GM18907 (cell line): ENCODE measurements around the gene C17orf75.
A peak's percentile ranks its signal among the peaks of the same experiment; 100 is the strongest.
"Not testable (repeated sequence)": the region's sequence is repeated elsewhere in the genome, so short reads cannot be mapped to it uniquely, and the experiment has no call there.

Experiments
- ATAC-seq: cut with Tn5 transposase; IDR thresholded peaks from one replicate; pipeline ENCODE4 v1.9.1; 2021; ENCODE audit warnings: mild to moderate bottlenecking, moderate library complexity; ENCODE audit not compliant: unreplicated experiment

C17orf75 gene, protein sequence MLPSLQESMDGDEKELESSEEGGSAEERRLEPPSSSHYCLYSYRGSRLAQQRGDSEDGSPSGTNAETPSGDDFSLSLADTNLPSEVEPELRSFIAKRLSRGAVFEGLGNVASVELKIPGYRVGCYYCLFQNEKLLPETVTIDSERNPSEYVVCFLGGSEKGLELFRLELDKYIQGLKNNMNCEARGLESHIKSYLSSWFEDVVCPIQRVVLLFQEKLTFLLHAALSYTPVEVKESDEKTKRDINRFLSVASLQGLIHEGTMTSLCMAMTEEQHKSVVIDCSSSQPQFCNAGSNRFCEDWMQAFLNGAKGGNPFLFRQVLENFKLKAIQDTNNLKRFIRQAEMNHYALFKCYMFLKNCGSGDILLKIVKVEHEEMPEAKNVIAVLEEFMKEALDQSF

DNA sequence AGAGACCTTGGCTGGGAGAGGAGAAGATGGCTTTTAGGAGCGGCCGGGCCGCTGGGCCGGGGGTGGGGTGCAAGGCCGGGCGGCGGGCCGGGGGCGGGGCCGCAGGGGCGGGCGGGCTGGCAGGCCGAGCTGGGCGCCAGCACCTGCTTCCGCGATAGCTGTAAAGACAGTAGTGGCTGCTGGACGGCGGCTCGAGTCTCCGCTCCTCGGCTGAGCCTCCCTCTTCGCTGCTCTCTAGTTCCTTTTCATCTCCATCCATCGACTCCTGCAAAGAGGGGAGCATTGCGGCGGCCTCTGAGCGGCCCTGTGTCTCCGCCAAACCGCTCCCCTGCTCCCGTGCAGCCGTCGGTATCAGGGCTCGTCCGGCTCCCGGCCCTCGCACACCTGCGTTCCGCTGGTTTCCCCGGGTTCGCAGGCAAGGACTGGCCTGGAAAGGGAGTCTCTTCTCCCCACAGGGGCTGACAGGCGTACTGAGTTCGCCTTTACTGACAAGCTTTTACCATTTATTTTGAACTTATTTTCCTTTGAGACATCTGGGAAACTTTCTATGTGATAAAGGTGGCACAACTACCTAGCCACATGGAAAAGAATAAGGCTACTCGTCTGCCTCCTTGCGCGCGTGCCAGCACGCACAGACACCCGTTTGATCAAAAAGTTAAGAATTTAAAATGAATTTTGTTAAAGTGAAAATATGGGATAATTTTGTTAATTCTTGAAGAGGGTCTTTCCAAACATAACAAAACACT, at the start of gene C17orf75:
Gene C17orf75, minus strand, starts transcription at position 317 of the 746 bp plus-strand sequence. Its CDS starts 34 bp downstream, at position 283.
- peak; percentile 85 for ATAC-seq

DNA sequence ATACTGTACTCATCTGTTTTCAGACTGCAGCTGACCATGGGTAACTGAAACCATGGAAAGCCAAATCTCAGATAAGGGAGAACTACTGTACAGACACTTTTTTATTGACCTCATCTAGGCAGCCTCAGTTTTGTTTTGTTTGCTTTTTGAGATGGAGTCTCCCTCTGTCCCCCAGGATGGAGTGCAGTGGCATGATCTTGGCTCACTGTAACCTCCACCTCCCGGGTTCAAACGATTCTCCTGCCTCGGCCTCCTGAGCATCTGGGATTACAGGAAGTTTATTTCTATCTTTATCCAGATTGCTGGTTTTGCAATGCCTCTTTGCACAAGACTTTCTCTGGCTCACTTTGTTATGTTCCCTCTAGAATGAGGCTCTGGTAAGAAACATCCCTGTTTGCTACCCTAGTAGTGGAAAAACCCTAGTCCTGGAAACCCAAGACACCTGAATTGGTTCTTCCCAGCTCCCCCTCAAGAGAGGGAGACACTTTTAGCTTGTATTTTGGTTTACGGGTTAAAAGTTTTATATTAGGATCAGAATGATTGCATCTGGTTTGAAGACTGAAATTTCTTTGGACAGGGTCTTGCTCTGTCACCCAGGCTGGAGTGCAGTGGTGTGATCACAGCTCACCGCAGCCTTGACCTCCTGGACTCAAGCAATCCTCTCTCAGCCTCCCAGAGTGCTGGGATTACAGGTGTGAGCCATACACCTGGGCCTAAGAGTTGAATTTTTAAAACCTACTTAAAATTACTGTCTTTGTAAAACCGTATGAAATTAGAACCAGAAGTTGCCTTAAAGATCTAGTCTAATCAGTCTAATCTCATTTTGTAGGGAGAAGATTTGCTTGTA, 46.9 kb upstream of the C17orf75 start:
- no peak for ATAC-seq

DNA sequence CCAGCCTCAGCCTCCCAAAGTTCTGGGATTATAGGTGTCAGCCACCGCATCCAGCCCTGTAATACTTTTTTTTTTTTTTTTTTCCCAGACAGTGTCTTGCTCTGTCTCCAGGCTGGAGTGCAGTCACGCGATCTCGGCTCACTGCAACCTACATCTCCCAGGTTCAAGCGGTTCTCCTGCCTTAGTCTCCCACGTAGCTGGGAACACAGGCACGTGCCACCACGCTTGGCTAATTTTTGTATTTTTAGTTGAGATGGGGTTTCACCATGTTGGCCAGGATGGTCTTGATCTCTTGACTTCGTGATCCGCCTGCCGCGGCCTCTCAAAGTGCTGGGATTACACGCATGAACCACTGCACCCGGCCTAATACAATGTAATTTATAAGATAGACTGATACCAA, 46.2 kb upstream of the C17orf75 start:
- ATAC-seq, result not testable (repeated sequence)

DNA sequence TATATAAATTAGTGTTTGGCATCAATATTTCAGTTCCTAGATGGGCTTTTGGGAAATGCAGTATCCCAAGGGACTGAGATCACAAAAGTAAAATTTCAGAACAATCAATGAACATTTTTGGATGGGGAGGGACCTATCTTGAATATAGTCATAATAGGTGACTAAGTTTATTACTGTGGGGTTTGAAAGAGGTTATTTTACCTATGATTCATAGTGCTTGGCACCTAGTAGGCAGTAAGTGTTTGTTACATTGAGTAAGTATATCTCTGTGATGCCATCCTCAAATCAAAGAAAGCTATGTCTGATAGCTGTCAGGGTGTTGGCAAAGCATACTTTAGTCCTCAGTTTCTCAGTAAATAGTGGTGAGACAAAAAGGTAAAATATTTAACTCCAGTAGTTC, 44.9 kb upstream of the C17orf75 start:
- ATAC-seq, result no peak

DNA sequence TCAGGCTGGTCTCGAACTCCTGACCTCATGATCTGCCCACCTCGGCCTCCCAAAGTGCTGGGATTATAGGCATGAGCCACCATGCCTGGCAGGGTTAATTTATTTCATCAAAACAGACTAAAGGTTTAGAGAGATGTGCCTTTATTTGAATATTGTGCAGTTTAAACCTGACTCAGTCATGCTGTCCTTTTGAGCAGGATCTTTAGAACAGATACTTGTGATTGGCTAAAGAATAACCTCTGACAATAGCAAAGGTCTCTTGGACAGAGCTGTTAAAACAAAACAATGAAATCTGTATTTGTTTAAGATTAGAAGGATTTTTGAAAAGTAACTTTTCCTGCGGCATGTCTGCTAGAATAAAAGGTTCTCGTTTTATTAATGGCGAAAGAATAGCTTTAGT, 44.0 kb upstream of the C17orf75 start:
- no peak for ATAC-seq

DNA sequence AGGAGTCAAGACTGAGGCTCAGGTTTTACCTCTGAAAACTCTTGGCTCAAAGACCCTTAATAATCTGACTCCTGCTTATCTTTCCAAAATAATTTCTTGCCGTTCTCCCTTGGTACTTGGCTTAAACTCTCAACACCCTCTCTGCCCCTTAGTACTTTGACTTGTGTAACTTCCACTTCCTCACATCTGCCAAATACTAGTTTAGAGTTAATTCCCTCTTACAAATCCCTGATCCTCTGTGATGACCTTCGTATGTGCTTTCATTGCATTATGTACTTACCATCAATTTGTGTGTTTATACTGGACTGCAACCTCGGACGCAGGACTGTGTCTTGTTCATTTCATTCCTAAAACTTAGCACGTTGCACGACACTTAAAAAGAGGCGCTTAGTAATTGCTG, 43.1 kb upstream of the C17orf75 start:
- ATAC-seq, result no peak

DNA sequence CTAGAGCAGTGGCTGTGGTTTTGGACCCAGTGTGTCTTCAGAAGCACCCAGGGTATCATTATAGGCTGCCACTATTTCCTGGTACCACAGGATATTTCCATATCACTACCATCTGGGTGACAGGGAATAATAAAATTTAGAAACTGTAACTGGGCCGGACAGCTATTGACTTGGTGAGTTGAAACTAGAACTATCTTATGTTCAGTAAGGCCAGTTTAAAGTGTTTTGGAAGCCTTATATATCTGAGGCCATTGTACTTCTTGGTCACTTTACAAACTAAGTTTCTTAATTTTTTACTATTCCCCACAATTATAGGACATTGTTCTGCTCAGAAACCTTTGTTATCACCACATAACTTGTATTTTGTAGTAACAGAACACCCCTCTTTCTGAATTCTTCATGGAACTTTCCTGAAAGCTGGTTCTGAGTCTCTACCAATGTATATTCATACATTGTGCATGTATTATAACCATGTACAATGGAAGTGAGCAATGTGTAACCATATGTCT, 42.0 kb upstream of the C17orf75 start:
- ATAC-seq, result no peak

DNA sequence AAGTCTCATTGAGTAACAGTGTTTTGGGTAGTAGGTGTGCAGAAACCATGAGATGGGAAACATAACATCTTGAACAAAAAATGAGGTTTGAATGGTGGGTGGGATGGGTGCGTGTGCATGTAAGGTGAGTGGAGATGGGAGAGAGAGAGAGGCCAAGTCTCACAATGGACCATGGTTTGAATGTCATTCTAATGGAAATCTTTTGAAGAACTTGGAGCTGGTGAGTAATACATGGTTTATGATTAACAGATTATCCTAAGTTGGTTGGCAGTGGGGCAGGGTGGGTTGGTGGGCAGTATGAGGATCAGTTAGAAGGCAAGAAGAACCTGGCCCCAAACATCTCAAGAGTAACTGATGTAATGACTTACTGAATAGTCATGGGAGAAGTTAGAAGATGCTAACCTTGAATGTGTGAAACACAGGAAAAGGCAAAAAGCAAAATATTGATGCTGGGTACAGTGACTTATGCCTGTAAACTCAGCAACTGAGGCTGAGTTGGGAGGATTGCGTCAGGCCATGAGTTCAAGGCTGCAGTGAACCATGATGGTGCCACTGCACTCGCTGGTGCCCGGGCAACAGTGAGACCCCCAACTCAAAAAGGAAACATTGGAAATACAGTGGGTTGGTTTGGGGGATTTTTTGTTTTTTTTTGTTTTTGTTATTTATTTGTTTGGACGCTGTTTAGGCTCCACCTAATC, 40.7 kb upstream of the C17orf75 start:
- ATAC-seq, result no peak

DNA sequence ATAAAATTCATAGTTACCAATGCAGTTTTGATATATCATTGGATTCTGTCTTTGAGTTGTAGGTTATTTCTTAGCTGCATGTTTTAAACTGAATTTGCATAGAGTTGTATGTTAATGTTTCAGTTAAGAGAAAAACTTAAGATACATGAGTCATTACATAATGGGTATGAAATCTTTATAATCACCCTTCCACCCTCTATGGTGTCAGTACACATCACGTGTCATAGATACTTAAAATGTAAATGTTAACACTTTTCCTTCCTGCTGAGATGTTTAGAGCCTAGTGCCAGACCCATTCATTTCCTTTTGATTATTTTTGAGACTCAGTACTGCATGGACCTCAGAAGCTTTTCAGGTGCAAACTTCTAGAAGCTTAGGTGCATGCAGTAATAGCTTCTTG, 28.5 kb upstream of the C17orf75 start:
- ATAC-seq, result no peak

DNA sequence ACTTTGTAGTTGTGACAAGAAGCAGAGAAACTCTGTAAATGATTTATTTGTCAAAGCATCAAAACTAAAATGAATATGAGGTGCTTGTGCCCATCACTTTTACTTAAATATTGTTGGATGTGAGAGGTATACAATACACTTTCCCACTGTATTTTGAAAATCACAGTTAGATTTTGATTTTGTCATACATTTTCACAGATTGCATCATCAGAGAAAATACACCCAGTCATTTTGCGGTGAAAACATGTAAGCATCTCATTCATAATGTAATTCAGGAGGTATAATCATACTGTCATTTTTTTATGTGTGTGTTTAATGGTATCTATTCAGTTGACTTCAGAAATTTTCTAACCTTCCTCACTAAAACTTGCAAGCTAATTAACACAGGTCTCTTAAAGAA, 19.3 kb upstream of the C17orf75 start:
- no peak for ATAC-seq

DNA sequence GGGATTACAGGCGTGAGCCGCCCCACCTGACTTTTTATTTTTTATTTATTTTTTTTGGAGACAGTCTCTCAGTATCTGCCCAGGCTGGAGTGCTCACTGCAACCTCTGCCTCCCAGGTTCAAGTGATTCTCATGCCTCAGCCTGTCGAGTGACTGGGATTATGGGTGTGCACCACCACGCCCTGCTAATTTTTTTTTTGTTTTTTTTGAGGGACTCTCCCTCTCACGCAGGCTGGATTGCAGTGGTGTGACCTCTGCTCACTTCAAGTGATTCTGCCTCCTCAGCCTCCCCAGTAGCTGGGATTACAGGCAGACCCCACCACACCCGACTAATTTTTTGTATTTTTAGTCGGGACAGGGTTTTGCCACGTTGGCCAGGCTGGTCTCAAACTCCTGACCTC, 15.6 kb upstream of the C17orf75 start:
- no peak for ATAC-seq

DNA sequence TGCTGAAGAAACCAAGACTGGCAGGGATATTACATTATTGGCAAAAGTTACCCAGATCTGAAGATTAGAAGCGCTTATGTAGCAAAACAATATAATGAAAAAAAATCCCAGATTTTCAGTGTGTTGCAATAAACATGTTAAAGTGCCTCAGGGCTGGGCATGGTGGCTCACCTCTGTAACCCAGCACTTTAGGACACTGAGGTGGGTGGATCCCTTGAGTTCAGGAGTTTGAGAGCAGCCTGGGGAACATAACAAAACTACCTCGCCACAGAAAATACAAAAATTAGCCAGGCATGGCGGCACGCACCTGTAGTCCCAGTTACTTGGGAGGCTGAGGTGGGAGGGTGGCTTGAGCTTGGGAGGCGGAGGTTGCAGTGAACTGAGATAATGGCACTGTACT, 14.8 kb upstream of the C17orf75 start:
- ATAC-seq, result no peak

DNA sequence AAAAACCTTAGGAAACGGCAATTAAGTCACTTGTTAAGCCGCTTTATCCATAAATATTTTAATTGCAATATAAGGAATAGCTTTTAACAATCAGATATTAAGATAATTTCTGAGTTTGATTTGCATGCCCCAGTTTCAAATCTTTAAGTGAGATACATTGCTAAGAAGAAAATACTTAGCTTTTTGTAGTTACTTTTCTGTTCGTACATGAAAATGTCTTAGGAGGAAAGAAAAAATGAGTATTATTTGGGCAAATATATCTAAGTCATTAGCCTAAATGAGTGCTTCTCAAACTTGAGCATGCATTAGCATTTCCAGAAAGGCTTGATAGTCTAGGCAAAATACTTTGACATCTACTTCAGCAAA, 14.4 kb upstream of the C17orf75 start:
- ATAC-seq, result no peak

DNA sequence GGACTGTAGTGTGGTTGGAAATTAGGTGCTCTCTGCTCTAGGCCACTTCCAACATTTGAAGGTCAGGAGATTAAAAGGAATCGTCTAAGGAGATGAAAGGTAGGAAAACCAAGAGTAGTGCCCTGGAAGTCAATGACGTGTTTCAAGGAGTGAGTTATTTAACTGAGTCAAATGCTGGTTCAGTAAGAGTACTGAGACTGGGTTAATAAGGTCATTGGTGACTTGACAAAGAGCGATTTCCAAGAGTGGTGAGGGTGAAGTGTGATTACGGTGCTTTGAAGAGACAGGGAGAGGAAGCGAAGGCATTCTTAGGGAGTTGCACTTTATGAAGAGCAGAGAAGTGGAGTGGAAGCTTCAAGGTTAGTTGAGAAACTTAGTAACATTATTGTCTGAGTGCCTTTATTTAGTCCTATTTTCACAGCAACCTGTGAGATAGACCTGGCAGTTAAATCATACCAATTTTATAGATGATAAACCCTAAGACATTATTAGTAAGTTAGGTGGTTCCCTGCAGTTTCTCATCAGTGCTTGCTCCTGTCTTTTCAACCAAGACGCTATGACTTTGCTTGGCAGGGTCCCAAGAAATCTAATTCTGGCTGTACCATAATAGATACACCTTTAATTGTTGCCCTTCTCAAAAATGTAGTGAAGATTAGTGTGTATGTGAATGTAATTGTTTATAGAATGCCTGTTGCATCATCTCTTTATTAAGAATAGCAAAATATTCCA, 13.8 kb upstream of the C17orf75 start:
- no peak for ATAC-seq

DNA sequence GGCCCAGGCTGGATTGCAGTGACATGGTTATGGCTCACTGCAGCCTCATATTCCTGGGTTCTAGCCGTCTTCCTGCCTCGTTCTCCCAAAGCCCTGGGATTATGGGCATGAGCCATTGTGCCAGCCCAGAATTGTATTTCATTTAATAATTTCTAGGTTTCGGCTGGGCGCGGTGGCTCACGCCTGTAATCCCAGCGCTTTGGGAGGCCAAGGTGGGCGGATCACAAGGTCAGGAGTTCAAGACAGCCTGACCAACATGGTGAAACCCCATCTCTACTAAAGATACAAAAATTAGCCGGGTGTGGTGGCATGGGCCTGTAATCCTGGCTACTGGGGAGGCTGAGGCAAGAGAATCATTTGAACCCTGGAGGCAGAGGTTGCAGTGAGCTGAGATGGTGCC, 10.8 kb upstream of the C17orf75 start:
- not testable (repeated sequence) for ATAC-seq

DNA sequence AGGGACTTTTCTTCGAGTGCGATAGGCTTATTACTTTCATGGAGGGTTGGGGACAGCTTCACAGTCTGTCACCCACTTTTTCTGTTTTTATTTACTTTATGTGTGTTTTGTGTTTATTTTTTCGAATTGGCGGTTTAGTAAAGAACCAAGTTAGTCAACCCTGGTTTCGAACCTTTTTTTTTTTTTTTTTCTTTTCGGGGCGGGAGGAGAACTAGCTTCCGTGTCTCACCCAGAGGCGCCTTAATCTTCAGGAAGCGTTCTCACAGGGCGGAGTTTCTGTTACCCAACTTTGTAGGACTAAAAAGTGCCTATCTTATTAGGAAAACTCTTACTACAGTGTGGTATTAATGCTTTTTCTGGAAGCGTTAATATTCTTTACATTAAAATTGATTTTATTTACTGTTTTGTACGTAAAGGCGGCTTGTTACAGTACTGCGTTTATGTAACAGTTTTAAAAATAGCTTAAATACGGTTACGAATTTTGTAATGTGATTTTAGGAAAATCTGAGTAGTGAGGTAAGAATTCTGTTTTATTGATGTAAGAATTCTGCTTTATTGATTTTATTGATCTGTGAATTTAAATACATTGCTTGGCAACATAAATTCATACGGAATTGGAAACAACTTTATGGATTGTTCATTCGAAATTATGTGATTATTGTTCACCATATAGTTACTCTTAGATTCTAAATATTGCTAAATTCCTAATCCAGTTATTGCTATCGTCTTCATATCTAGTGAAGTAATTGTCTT, 8.9 kb upstream of the C17orf75 start:
- ATAC-seq, result peak; percentile 3

DNA sequence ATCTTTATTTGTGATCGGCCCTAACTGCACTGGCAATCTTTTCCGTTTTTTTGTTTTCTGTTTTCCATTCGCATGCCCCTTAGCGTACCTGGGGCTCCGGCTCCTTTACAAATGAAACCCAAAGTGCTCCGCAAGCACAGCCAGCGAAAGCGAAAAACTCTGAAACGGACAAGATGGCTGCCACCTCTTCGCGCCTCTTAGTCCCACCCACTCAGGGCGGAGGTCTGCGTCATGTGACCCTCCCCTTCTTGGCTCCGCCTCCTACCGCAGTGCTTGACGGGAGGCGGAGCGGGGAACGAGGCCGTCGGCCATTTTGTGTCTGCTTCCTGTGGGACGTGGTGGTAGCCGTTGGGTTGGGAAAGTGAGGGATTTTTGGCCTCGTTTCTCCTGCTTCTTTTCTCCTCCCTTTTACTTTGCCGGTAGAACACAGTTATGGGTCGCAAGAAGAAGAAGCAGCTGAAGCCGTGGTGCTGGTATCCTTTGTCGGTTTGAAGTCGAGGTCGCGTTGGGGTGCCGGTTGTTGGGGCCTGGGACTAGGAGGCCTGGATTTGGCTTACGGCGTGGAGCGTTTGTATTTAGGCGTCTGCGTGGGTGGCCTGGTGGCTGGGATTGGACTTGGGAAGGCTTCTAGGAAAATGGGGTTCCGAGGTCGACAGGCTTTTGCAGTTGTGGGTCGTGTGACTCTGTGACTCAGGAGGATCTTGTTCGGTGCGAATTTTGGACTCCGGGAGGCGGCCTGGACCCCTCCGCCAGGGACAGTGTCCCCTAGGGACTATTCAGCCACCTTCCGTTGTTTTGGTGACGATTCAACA, 8.1 kb upstream of the C17orf75 start, which contains the start of gene ZNF207:
Gene ZNF207, plus strand, starts transcription at position 304 of the 812 bp plus-strand sequence. Its CDS starts 129 bp downstream, at position 433.
- peak; percentile 91 for ATAC-seq

DNA sequence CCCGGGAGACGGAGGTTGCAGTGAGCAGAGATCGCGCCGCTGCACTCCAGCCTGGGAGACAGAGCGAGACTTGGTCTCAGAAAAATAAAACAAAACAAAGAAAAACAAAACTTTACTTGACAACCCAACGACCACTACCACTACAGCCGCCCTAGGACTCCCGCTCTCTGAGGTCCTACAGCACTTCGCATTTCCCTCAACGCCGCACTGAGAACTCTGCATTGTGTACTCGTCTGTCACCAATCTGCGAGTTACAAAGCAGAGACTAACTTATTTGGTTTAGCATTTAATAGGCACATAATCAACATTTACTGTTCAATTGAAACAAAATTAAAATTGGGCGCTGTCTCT, 7.5 kb upstream of the C17orf75 start:
- peak; percentile 12 for ATAC-seq

DNA sequence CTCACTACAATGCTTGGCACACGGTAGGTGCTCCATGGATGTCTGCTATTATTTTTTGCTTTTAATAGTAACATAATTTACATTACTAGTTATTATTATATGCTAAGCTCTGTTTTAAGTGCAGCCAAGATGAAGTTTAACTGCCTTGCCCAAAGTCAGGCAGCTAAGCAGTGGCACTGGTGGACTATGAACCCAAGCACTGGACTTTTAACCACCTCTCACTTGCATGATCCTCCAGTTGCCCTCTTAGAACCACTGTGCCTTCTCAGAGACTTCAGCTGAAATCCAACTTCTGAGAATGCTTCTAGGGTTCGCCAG, 6.5 kb upstream of the C17orf75 start:
- no peak for ATAC-seq
